Dendritic cell treated with granulocyte-macrophage colony-stimulating factor and Interleukin-4, amounts not matched to agents 40 ng/mL and 50 ng/mL, for 4 days (primary cell): ENCODE data around the gene ZDHHC14.

Experiments
- H3K27ac Mint-ChIP-seq: one replicate; pipeline ENCODE4 v1.8.0; 2022; ENCODE audit warnings: mild to moderate bottlenecking, mixed read lengths
- H3K27me3 Mint-ChIP-seq: one replicate; pipeline ENCODE4 v1.8.0; 2022; ENCODE audit warnings: mild to moderate bottlenecking, mixed read lengths
- H3K36me3 Mint-ChIP-seq: one replicate; pipeline ENCODE4 v1.8.0; 2022; ENCODE audit warnings: low read depth, mixed read lengths
- H3K4me1 Mint-ChIP-seq: one replicate; pipeline ENCODE4 v1.8.0; 2022; ENCODE audit warnings: low read depth, mixed read lengths
- H3K4me3 Mint-ChIP-seq: one replicate; pipeline ENCODE4 v1.8.0; 2022; ENCODE audit warnings: mild to moderate bottlenecking, moderate library complexity, mixed read lengths
- H3K9me3 Mint-ChIP-seq: one replicate; pipeline ENCODE4 v1.8.0; 2022; ENCODE audit warnings: mixed read lengths
- intact Hi-C: fragments of 100-400 bp; cut with micrococcal nuclease; formaldehyde crosslinking; loops from one replicate; pipeline ENCODE4 v1.15.0; 2022

ZDHHC14 gene

GRCh38 chr6:157494132-157494710, 113.2 kb downstream of the ZDHHC14 start:
- H3K36me3 Mint-ChIP-seq = no peaks in the 10 kb centered on the region
- intact Hi-C loops = no loop called here
- no peak overlapping the region for H3K27ac Mint-ChIP-seq
- H3K4me1 Mint-ChIP-seq = peaks cover 9% of the 10 kb centered on the region
- no peaks in the 10 kb centered on the region for H3K9me3 Mint-ChIP-seq
- peaks cover 11% of the 10 kb centered on the region for H3K27me3 Mint-ChIP-seq
- H3K4me3 Mint-ChIP-seq = no peak overlapping the region

- H3K4me3 Mint-ChIP-seq = no peak overlapping the region
- intact Hi-C loops = no loop called here
- no peaks in the 10 kb centered on the region for H3K9me3 Mint-ChIP-seq
- H3K4me1 Mint-ChIP-seq = no peaks in the 10 kb centered on the region
- H3K36me3 Mint-ChIP-seq = no peaks in the 10 kb centered on the region
- no peak overlapping the region for H3K27ac Mint-ChIP-seq
- no peaks in the 10 kb centered on the region for H3K27me3 Mint-ChIP-seq
Measured at GRCh38 chr6:157496534-157497095, 115.6 kb downstream of the ZDHHC14 start.

- no peaks in the 10 kb centered on the region for H3K9me3 Mint-ChIP-seq
- H3K4me3 Mint-ChIP-seq = no peak overlapping the region
- no peaks in the 10 kb centered on the region for H3K4me1 Mint-ChIP-seq
- intact Hi-C loops = no loop called here
- no peaks in the 10 kb centered on the region for H3K27me3 Mint-ChIP-seq
- H3K36me3 Mint-ChIP-seq = no peaks in the 10 kb centered on the region
- H3K27ac Mint-ChIP-seq = no peak overlapping the region
Measured at GRCh38 chr6:157497579-157497978, 116.6 kb downstream of the ZDHHC14 start.

GRCh38 chr6:157498817-157499216, 117.8 kb downstream of the ZDHHC14 start:
- Mint-ChIP-seq H3K27me3 (no peaks in the 10 kb centered on the region), H3K4me3 (no peak overlapping the region), H3K36me3 (no peaks in the 10 kb centered on the region), H3K4me1 (peaks cover 5% of the 10 kb centered on the region), H3K27ac (no peak overlapping the region), H3K9me3 (no peaks in the 10 kb centered on the region)
- intact Hi-C loops = no loop called here

- Mint-ChIP-seq H3K9me3 (peaks cover 4% of the 10 kb centered on the region), H3K36me3 (no peaks in the 10 kb centered on the region), H3K4me1 (peaks cover 5% of the 10 kb centered on the region), H3K27ac (no peak overlapping the region), H3K4me3 (no peak overlapping the region), H3K27me3 (no peaks in the 10 kb centered on the region)
- intact Hi-C loops = no loop called here
Measured at GRCh38 chr6:157500022-157500421, 119.0 kb downstream of the ZDHHC14 start.

GRCh38 chr6:157503018-157503747, 122.2 kb downstream of the ZDHHC14 start:
- no peak overlapping the region for H3K4me3 Mint-ChIP-seq
- no peak overlapping the region for H3K27ac Mint-ChIP-seq
- H3K9me3 Mint-ChIP-seq = peaks cover 31% of the 10 kb centered on the region
- peaks cover 7% of the 10 kb centered on the region for H3K36me3 Mint-ChIP-seq
- H3K27me3 Mint-ChIP-seq = no peaks in the 10 kb centered on the region
- intact Hi-C loops = no loop called here
- peaks cover 5% of the 10 kb centered on the region for H3K4me1 Mint-ChIP-seq

- no peak overlapping the region for H3K4me3 Mint-ChIP-seq
- intact Hi-C loops = no loop called here
- no peak overlapping the region for H3K27ac Mint-ChIP-seq
- peaks cover 22% of the 10 kb centered on the region for H3K4me1 Mint-ChIP-seq
- H3K9me3 Mint-ChIP-seq = peaks cover 41% of the 10 kb centered on the region
- H3K36me3 Mint-ChIP-seq = peaks cover 7% of the 10 kb centered on the region
- peaks cover 6% of the 10 kb centered on the region for H3K27me3 Mint-ChIP-seq
Measured at GRCh38 chr6:157505912-157506491, 125.0 kb downstream of the ZDHHC14 start.

- Mint-ChIP-seq H3K4me3 (peak overlapping the region; percentile 74), H3K4me1 (peaks cover 29% of the 10 kb centered on the region), H3K9me3 (peaks cover 31% of the 10 kb centered on the region), H3K36me3 (peaks cover 4% of the 10 kb centered on the region), H3K27me3 (peaks cover 6% of the 10 kb centered on the region), H3K27ac (peak overlapping the region; percentile 48)
- intact Hi-C loops = no loop called here
Measured at GRCh38 chr6:157510323-157511188, 129.6 kb downstream of the ZDHHC14 start.

GRCh38 chr6:157511682-157512381, 130.8 kb downstream of the ZDHHC14 start:
- H3K4me1 Mint-ChIP-seq = peaks cover 31% of the 10 kb centered on the region
- intact Hi-C loops = no loop called here
- H3K27ac Mint-ChIP-seq = no peak overlapping the region
- no peaks in the 10 kb centered on the region for H3K36me3 Mint-ChIP-seq
- no peak overlapping the region for H3K4me3 Mint-ChIP-seq
- peaks cover 19% of the 10 kb centered on the region for H3K9me3 Mint-ChIP-seq
- H3K27me3 Mint-ChIP-seq = peaks cover 6% of the 10 kb centered on the region

- H3K4me3 Mint-ChIP-seq = no peak overlapping the region
- peaks cover 16% of the 10 kb centered on the region for H3K9me3 Mint-ChIP-seq
- intact Hi-C loops = no loop called here
- peaks cover 6% of the 10 kb centered on the region for H3K27me3 Mint-ChIP-seq
- peaks cover 31% of the 10 kb centered on the region for H3K4me1 Mint-ChIP-seq
- no peaks in the 10 kb centered on the region for H3K36me3 Mint-ChIP-seq
- H3K27ac Mint-ChIP-seq = no peak overlapping the region
Measured at GRCh38 chr6:157512382-157512682, 131.3 kb downstream of the ZDHHC14 start.

- Mint-ChIP-seq H3K4me1 (peaks cover 31% of the 10 kb centered on the region), H3K9me3 (peaks cover 9% of the 10 kb centered on the region), H3K27ac (no peak overlapping the region), H3K27me3 (peaks cover 6% of the 10 kb centered on the region), H3K36me3 (no peaks in the 10 kb centered on the region), H3K4me3 (no peak overlapping the region)
- intact Hi-C loops = no loop called here
Measured at GRCh38 chr6:157513004-157513603, 132.1 kb downstream of the ZDHHC14 start.

- Mint-ChIP-seq H3K4me3 (no peak overlapping the region), H3K36me3 (no peaks in the 10 kb centered on the region), H3K27ac (no peak overlapping the region), H3K27me3 (peaks cover 6% of the 10 kb centered on the region), H3K4me1 (peaks cover 29% of the 10 kb centered on the region), H3K9me3 (peaks cover 6% of the 10 kb centered on the region)
- intact Hi-C loops = no loop called here
Measured at GRCh38 chr6:157513619-157514485, 132.9 kb downstream of the ZDHHC14 start.
